Tibial nerve (tissue), 3 donors: ENCODE measurements around the gene CFAP57.

Experiments used
- CTCF ChIP-seq, 5 experiments: fragments of 200-600 bp in 3 of 5; fragments of 450-650 bp in 2 of 5; sonication (generic) in 3 of 5; IDR thresholded peaks; one replicate each; pipeline ENCODE4 v1.5.1; 2016 to 2019; ENCODE audit warnings: antibody characterized with exemption in 5 of 5, mild to moderate bottlenecking in 3 of 5, moderate library complexity in 2 of 5
- POLR2A ChIP-seq, 2 donors: fragments of 450-650 bp; IDR thresholded peaks; one replicate each; pipeline ENCODE4 v1.6.1; 2017; ENCODE audit warnings: antibody characterized with exemption in 2 of 2, mild to moderate bottlenecking in 2 of 2, moderate library complexity in 2 of 2

- TF ChIP-seq CTCF (IDR thresholded peaks at IDR 0.05) (no peak), POLR2A (IDR thresholded peaks at IDR 0.05) (no peak)
Measured at GRCh38 chr1:43232074-43232473, 59.9 kb downstream of the CFAP57 start.
